HG03457 (cell line): ENCODE measurements around the gene PLCD4.

Source experiments
- ATAC-seq: cut with Tn5 transposase; IDR thresholded peaks from one replicate; pipeline ENCODE4 v1.9.1; 2021; ENCODE audit warnings: moderate number of reproducible peaks; ENCODE audit not compliant: unreplicated experiment

The PLCD4 gene

GRCh38 chr2:218618102-218618860 is 10.6 kb downstream of the PLCD4 start:
- ATAC-seq, result no peak

- no peak for ATAC-seq
Measured at GRCh38 chr2:218621007-218621406, 13.3 kb downstream of the PLCD4 start.

DNA sequence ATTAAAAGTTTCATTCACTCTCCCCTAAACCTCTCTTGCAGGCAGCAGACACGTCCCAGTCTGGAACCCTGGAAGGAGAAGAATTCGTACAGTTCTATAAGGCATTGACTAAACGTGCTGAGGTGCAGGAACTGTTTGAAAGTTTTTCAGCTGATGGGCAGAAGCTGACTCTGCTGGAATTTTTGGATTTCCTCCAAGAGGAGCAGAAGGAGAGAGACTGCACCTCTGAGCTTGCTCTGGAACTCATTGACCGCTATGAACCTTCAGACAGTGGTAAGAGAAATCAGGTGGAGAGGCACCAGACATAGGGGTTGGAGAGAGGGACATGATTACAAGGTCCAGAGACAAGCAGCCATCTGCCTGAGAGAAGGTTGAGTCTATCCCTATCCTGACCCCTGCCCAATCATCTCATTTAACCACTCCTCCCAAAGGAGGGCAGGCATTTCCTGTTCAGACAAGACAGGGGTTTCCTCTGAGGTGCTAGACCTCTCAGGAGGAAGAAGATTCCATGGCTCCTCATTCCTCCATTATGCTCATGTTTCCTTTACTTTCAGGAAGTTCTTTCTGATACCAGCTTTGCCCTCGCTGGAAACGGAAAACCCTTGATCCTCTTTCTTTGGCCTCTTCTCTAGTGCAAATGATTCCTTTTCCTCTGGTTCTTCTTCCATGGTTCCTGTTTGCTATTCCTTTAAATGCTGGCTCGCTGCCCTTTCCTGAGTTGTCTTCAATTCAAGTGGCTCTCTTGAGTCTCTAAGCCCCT is 15.1 kb downstream of the PLCD4 start:
- no peak for ATAC-seq

DNA sequence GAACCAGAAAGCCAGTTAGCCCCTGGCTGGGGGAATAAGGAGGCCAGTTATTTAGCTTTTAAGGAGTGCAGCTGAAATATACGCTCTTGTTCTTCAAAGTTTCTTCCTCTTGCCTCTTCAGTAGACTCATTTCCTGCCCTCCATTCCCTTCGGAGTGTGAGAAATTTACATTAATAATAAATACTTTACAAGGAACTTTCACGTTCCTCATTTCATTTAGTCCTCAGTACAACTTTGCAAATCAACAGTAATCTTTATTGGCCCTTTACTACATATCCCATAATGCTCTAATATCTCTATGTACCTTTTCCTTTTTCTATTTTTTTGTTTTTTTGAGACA is 15.6 kb downstream of the PLCD4 start:
- no peak for ATAC-seq

- no peak for ATAC-seq
Measured at GRCh38 chr2:218626369-218626768, 18.7 kb downstream of the PLCD4 start.

GRCh38 chr2:218627939-218628338 is 20.2 kb downstream of the PLCD4 start:
- no peak for ATAC-seq

DNA sequence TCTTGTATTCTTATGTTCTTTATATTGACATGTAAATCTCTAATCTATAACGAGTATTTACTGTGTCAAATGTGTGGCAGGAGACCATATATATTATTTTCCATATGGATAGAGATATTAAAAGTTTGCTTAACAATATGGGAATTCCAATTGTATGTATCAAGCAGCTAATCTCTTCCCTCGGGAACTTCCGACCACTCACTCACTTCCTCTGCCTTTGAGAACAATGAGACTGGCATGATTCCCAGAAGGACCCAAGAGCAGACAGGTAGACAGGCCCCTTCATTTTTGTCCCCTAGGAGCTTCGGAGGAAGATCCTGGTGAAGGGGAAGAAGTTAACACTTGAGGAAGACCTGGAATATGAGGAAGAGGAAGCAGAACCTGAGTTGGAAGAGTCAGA is 24.1 kb downstream of the PLCD4 start:
- ATAC-seq, result no peak

- ATAC-seq, result no peak
Measured at GRCh38 chr2:218635719-218636118, 28.0 kb downstream of the PLCD4 start.

DNA sequence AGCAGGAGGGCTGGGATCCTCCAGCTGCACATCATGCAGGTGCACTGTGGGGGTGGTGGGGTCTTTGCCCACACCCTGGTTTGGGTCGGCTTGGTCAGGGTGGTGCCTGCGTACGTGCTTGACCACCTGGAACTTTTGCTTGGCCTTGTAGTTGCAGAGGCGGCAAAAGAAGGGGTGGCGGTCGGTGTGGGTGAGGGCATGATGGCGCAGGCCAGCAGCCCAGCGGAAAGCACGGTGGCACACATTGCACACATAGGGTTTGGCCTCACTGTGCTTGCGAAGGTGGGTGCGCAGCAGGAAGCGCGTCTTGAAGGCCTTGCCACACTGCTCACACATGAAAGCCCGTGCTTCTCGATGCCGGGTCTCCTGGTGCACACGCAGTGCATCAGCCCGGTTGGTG is 30.7 kb downstream of the PLCD4 start:
- ATAC-seq, result no peak

DNA sequence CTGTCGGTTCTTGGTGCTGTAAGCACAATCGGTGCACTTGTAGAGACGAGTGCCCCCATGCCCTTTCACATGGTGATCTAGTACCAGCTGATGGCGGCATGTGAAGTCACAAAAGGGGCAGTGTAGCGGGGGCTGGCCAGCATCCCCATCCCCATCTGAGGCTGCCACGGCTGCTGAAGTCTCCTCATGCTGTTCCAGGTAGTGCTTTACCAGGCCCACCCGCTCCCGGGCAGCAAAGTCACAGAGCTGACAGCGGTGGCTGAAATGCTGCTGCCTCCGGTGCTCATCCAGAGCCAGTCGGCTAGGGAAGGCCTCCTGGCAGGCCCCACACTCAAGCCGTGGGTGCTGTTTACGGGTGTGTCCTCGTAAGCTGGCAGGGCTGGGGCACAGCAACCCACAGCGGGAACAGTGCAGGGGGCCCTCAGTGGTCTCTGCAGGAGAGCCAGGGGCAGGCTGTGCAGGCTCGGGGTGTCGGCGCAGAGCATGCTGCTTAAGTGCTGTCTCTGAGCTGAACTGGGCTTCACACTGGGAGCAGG is 34.5 kb downstream of the PLCD4 start:
- ATAC-seq, result no peak

DNA sequence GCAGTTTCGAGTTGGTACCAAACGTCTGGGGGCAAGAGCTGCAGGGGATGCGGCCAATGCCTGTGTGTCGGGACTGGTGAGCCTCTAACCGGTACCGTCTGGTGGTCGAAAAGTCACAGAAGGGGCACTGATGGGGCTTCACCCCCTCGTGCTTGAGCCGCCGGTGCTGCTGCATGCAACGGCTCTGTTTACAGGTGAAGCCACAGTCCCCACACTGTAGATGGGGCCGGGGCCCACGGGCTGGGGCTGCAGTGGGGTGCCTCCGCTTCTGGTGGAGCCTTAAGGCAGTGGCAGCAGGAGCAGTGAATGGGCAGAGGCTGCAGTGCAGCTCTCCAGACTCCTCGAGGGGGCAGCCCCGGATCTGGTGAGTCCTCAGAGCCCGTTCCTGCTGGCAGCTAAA is 35.1 kb downstream of the PLCD4 start:
- no peak for ATAC-seq

DNA sequence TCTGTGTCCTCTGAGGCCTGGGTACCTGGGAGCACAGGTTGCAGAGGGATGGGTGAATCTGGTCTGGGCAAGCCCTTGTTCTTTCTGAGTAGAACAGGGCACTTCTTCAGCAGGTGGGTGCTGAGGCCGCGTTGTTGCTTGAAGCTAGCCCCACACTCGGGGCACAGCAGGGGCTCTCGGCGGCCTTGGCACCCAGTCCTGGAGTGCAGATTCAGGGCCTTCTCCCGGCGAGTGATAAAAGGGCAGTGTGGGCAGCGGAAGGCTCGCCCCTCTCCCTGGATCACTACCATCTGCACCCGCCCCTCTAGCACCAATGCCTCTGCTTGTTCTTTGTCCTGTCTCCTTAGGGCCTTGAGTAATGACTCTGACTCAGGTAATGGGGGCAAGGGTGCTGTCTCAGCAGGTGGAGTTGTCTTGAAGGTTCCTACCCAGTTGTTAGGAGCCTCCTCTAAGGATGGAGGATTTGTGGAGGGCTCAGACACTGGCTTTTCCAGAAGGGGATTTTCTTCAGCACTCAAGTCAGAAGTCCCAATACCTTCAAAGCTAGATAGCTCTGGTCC is 36.1 kb downstream of the PLCD4 start:
- ATAC-seq, result no peak

- ATAC-seq, result no peak
Measured at GRCh38 chr2:218644721-218645120, 37.0 kb downstream of the PLCD4 start.

- ATAC-seq, result no peak
Measured at GRCh38 chr2:218645126-218645525, 37.4 kb downstream of the PLCD4 start.

- no peak for ATAC-seq
Measured at GRCh38 chr2:218648088-218648786, 40.5 kb downstream of the PLCD4 start.

GRCh38 chr2:218648787-218649100 is 41.0 kb downstream of the PLCD4 start:
- no peak for ATAC-seq

DNA sequence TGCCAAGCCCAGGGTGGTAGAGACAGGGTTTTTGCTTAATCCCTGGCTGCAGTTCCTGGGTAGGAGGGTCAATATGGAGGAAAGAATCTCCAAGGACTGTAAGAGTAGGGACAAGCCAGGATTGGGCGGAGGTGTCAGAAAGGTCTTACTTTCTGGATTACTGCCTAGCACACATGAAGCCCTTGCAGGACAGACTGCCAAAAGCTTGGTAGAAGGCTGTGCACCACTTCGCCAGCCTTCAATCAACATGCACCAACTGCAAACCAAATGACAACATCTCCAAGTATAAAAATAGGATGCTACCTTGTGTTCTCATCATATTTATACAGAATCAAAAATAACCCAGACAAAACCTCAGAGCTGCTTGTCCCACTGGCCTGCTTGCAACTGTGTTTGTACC is 48.1 kb downstream of the PLCD4 start:
- no peak for ATAC-seq

GRCh38 chr2:218658671-218659257 is 51.1 kb downstream of the PLCD4 start:
- ATAC-seq, result peak; percentile 9

DNA sequence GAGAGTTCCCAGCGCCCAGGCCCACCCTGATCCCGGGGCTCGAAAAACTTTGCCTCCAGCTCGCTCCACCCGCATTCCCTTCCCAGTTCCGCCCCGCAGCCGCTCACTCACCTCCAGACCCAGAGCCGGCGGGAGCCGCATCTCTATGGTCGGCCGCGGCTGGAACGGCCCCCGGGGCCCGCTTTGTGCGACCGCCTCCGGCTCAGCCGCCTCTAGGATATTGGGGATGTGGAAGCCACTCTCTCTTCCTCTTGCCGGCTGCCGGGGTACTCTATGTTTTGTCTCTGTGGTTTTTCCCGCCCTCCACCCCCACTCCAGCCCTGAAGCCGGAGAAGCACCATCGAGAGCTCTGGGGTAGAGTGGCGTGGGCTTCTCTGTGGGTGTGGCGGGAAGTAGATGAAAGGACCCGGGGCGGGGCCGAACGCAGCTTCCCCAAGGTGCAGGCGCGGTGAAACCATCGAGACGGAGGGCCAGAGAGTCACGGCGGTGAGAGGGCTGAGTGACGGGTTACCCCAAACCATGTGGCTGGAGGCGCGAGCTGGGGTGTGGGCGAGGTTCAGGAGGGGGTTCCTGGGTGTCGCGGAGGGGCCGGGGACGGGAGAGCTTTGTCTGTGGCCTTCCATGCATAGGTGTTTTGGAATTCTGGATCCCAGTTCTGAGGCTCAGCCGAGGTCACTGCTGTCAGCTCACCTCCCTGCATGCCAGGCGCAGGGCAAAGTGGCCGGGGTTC is 51.7 kb downstream of the PLCD4 start, which contains the start of the genes BCS1L and ZNF142:
Gene BCS1L, plus strand, starts transcription at position 426 of the 730 bp plus-strand sequence. CDS start 1,305 bp downstream, outside the sequence.
Gene ZNF142, minus strand, starts transcription at position 366 of the 730 bp plus-strand sequence. CDS start 3,194 bp downstream, outside the sequence.
- ATAC-seq, result peak; percentile 86

DNA sequence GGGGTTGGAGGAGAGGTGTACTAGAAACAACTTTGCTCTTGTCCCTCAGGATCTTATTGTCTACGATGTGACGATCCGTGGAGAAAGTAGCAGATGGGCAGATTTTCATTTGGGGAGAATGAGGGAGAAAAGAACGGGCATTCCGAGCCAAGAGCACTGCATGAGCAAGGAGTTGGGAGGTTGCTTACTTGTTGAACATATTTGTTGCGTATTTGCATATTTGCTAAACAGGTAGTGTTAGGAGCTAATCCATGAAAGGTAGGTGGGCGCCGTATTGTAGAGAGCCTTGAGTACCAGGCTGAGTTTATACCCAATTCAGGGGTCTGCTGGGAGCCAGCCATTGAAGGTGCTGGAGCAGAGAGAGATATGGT is 52.3 kb downstream of the PLCD4 start:
- no peak for ATAC-seq
